GM12878 (cell line): Measurements from ENCODE around the gene AATF. TPM values are rescaled to one million over a fixed set of nuclear protein-coding genes. Genes with fewer than 3 reads are reported as not detected.

ENCODE experiments used
- ATF7 ChIP-seq: fragments of 450-650 bp; IDR thresholded peaks from 2 replicates; pipeline ENCODE4 v1.6.1; 2016; ENCODE audit warnings: low read depth, mild to moderate bottlenecking
- CBFB ChIP-seq: IDR thresholded peaks from 2 replicates; pipeline ENCODE4 v1.6.1; 2016; ENCODE audit warnings: antibody characterized with exemption, low read depth
- CHD2 ChIP-seq: IDR thresholded peaks from 2 replicates; pipeline ENCODE4 v1.6.1; 2011; ENCODE audit warnings: low read depth, low read length, improper control_type of control experiment, borderline replicate concordance
- CUX1 ChIP-seq: IDR thresholded peaks from 2 replicates; pipeline ENCODE4 v1.6.1; 2012; ENCODE audit warnings: improper control_type of control experiment, low read depth, low read length; ENCODE audit not compliant: insufficient replicate concordance
- EP300 ChIP-seq, 2 experiments: fragments of 150-350 bp in 1 of 2; IDR thresholded peaks; 2 replicates each; pipeline ENCODE4 v1.6.1; 2011 to 2012; ENCODE audit warnings: low read depth in 2 of 2, low read length in 2 of 2, borderline replicate concordance in 1 of 2, improper control_type of control experiment in 1 of 2, inconsistent platforms in 1 of 2; ENCODE audit not compliant: control insufficient read depth in 1 of 2
- GATAD2B ChIP-seq: fragments of 450-650 bp; conservative IDR thresholded peaks from 2 replicates; pipeline ENCODE4 v1.6.1; 2017; ENCODE audit warnings: low read depth, mild to moderate bottlenecking, moderate library complexity
- IRF3 ChIP-seq: fragments of 450-650 bp; IDR thresholded peaks from 2 replicates; pipeline ENCODE4 v1.6.1; 2014; ENCODE audit warnings: mild to moderate bottlenecking
- NFYA ChIP-seq: IDR thresholded peaks from 2 replicates; pipeline ENCODE4 v1.6.1; 2011; ENCODE audit warnings: low read depth, mild to moderate bottlenecking, low read length, improper control_type of control experiment, borderline replicate concordance
- RELA ChIP-seq: fragments of 450-650 bp; IDR thresholded peaks from 2 replicates; pipeline ENCODE4 v1.8.0; 2014; ENCODE audit warnings: borderline replicate concordance; ENCODE audit not compliant: partially characterized antibody
- STAT3 ChIP-seq: IDR thresholded peaks from 2 replicates; pipeline ENCODE4 v1.6.1; 2011; ENCODE audit warnings: low read depth, low read length, improper control_type of control experiment
- ZBTB40 ChIP-seq: fragments of 450-650 bp; IDR thresholded peaks from 2 replicates; pipeline ENCODE4 v1.6.1; 2016; ENCODE audit warnings: mild to moderate bottlenecking, moderate library complexity, borderline replicate concordance
- ZNF687 ChIP-seq: fragments of 450-650 bp; IDR thresholded peaks from 2 replicates; pipeline ENCODE4 v1.6.1; 2017; ENCODE audit warnings: mild to moderate bottlenecking, moderate library complexity
- polyA plus RNA-seq, 11 experiments: library from polyadenylated mRNA; depleted of rRNA in 4 of 11; unstranded in 6 of 11; stranded (reverse) in 5 of 11; fragments of >200 nt; fragmentation: Nextera tagmentation in 4 of 11; fragmentation: Illumina TruSeq in 1 of 11; extraction: Ambion mirVana in 4 of 11; extraction: Trizol in 1 of 11; gene quantifications; 1 replicate in 1 of 11; 2 replicates in 10 of 11; pipeline versions ENCODE4 v1.2.1 to v1.2.3, GENCODE V29; 2011 to 2016; ENCODE audit warnings: inconsistent platforms in 2 of 11, missing spikeins in 2 of 11, low read depth in 1 of 11
- total RNA-seq, 4 experiments: library from RNA; depleted of rRNA in 3 of 4; stranded (reverse); fragments of >200 nt in 3 of 4; fragmentation: Illumina TruSeq in 1 of 4; extraction: Trizol in 1 of 4; gene quantifications; 2 replicates each; pipeline versions ENCODE4 v1.2.1 to v1.2.3, GENCODE V29; 2013 to 2021

The AATF gene
- total and polyA plus RNA-seq, 10 of the 15 experiments (the other 5 are each of a cell fraction or from before 2014, with no cell fraction given), result 36.8 to 110 (median 77.9) TPM

- TF ChIP-seq CBFB (no peak), ATF7 (no peak), RELA (no peak), ZBTB40 (no peak), CUX1 (no peak), NFYA (no peak), CHD2 (no peak), GATAD2B (no peak), ZNF687 (no peak), EP300 (IDR thresholded peaks at IDR 0.05; ENCODE audit: borderline replicate concordance in 1 of 2, control insufficient read depth in 1 of 2, low read depth in 2 of 2, low read length in 2 of 2) (peak in 1 of 2 experiments; percentile 56; a peak in 1 of 4 replicates), STAT3 (no peak), IRF3 (no peak)
These were observed 77.2 kb downstream of the AATF start (continued) for GRCh38 chr17:37025847-37026530.
